ENCODE results near the gene SETBP1.

Gene SETBP1

DNA sequence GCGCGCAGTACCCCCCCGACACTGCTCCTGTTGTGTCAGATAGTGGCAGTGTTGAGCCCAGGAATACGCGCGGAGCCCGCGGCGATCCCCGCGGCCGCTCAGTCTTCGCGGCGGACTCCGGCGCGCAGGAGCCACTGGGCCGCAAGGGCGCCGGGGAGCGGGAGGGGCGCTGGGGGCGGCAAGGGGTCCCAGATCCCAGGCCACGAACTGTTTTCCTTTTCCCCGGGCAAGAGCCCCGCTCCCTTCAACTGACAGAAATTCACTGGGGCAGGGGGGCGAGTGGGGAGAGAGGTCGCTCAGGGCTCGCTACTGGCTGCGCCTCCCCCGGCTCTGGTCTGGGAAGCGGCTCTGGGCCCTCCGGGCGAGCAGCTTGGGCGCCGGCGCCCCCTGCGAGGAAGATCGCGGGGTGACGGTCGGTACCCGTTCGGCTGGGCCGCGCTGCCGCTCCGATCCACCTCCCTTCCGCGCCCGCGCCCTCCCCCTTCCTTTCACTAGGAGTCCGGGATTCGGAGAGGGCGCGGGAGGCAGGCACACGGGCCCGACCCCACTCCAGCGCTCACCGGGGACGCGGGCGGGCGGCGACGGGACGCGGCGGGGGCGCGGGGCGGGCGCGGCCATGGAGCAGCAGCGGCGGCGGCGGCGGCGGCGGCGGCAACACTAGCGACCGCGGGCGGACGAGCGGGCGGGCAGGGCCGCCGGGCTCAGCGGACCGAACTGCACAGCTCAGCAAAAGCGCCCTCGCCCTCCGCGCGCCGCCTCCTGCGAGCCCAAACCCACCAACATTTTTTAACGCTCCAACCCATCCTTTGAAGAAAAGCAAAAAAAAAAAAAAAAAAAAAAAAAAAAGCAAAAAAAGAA lies 1.4 kb upstream of the SETBP1 start:
- DNase-seq (ENCODE audit: low spot score): peak; percentile 95

DNA sequence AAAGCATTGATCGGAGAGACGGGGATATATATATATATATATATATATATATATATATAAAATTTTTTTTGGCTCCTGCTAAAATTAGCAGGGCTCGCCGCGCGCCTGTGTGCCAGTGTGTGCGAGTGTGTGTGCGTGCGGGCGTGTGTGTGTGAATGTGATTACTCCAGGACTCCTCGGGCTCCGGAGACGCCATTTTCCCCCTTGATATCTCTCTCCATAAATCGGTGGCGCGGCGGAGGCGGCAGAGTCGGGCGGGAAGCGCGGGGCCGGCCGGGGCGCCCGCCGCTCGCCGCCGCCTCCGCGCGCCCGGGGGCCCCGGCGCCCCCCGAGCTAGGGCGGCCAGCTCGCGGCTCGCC lies 795 bp upstream of the SETBP1 start:
- peak; percentile 81 for DNase-seq (ENCODE audit: low spot score)

DNA sequence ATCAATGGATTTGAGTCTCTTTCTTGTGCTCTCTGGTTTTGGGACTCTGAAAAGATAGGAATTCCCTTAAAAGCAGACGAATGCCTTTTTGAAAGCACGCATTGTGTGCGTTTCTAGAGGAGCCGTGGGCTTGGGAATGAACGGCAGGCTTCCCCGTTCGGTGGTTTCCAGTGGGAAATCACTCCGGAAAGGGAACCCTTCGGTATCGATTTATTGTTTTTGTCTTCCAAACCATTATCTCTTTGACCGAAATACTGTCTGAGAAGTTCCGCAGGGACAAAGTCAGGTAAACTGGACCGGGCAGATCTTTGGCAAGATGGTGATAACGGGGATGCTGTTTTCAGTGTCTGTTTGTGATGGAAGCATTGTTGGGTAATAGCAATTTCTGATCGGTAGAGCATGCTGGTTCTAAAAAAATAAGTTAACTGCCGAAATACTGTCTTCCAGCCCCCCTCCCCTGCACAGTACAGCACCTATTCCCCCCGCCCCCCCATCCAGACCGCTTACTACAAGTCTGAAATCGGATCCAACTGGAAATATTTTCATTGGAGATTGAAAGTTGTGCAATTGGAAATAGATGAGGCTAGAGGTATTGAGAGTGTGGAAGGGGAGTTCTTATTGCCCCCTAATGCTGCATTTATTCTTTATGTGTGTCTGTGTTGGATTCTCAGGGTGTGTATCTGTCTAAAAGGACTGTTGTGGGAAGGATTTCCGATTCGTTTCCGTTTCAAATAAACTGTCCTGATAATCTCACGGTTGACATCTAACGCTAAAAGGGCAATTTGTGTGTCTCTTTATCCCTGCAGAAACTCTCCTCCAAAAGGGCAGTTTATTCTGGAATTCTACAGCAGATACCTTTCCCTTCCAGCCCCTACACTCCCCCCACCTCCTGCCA lies 635 bp downstream of the SETBP1 start:
- no peak for DNase-seq (ENCODE audit: low spot score)

DNA sequence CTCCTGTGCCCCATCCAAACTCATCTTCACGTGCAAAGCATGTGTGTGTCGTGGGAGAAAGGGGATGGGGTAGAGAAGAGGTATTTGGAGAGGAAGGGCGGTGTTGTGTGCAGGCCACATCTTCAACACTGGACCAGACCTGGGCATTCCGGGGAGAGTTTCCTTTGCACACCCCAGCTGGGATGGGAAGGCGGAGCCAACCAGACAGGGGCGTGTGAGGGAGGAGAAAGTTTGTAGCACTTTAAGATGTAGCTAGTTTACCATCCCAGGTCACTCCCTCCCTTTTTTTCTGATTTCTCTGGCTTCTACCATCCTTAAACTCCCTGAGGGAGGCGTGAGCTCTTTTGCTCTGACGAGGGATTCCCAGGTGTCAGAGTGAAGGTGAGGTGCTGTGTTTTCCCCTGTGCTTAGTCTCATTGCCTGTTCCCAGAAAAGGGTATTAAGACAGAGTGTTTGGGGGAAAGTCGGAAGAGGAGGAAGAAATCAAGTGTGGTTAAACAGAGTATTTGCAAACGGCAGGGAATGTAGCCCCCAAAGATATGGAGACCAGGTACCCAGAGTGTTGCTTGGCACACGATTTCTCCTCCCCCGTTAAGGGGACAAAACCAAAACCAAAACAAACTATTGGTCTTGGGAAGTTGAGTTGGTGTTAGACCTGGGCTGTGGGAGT lies 1.6 kb downstream of the SETBP1 start:
- DNase-seq (ENCODE audit: low spot score): no peak

DNA sequence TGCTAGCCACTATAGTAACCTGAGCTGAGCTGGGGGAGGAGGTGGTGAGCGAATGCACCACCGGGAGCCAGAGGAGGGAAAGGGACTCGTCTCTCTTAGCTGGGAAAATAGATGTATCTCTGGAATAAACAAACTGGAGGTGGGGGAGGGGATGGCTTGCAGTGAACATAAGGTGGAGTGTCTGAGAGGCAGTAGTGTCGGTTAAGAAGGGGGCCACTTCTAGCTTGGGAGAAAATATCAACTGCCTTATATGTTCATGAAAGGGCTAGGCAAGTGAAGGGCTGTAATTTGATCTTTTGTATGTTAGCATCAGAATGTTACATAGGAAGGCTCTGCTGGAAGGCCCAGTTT lies 2.2 kb downstream of the SETBP1 start:
- DNase-seq (ENCODE audit: low spot score): no peak

DNA sequence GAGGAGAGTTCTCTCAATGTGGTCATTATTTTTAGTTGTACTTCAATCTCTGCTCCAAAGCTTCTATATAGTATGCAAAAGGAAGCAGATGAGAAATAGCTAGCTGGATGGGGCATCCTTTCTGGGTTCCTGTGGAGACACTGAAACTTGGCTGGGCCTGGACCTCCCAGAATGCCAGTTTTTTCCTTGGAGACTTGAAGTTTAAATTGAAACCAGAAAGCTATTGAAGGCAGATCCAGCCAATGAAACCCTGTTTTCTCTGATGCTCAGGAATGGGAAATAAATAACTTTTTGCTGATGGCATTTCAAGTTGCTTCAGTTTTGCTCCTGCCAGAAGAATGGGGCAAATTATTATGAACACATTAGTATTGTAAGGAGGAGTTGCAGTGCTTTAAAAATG lies 2.9 kb downstream of the SETBP1 start:
- no peak for DNase-seq (ENCODE audit: low spot score)

DNA sequence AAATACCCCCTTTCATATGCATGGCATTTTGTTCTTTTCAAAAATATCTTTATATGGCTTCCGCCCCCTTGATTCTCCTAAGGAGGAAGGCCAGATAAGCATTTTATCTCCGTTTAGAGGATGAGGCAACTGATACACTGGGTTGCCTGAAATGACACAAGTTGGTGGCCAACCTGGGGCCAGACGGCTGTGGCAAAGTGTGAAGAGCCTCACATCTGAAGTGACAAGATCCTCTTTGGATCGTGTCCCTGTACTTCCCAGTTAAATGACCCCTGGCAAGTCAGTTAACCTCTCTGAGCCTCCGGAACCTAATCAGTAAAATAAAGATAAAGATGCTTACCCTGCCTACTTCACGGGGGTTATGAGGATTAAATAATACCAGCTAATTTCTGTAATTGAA lies 4.6 kb downstream of the SETBP1 start:
- peak; percentile 64 for DNase-seq (ENCODE audit: low spot score)

DNA sequence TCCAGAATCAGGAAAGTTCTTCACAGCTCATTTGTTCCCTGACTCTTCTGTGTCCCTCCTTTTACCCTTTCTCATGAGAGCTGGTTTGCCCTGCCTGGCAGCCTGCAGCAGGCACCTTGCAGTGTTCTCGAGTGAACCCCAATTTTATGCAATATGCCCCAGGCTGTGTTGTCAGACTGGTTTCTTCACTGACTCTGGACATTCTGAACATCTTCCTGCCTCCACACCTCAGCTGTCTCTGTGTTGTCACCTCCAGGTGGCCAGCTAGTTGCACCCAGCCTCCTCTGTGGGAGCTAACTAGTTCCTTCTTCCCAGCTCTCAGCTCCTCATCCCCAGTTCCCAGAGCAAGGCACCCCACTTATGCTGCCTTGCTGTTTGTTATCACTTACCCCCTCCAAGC lies 5.5 kb downstream of the SETBP1 start:
- no peak for DNase-seq (ENCODE audit: low spot score)

DNA sequence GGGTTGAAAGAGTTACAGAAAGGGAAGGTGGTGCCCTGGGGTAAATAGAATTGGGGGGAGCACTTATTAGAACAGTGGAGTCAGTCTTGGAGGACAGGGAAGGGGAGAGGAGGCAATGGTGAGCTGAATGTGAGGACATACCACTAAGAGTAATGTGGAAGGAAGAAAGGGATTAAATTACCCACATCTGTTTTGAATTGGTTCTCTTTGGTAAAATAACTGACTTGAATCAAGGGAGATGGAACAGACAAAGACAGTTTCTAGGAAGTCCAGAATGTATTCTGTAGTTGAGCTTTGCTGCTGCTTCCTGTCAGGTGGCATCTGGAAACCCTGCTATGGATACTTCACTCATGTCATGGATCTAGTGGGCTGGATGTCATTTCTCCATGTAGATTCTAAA lies 6.7 kb downstream of the SETBP1 start:
- no peak for DNase-seq (ENCODE audit: low spot score)

DNA sequence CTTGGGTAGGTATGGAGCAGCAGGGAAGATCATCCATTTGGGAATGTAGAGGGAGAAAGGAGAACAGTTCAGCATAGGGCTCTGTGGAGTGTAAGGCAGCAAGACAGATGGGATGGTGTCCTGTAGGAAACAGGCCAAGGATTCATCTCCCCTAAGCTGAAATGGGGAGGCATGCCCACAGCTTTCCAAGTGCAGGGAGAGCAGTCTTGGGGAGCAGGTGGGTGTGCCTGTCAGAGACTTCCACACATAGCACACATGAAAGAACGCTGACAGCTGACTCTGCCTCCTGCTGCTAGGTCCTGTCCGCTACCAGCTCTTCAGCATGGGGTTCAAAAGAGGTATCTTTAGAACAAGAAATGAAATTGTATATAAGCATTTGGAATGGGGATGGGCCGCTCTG lies 9.0 kb downstream of the SETBP1 start:
- DNase-seq (ENCODE audit: low spot score): no peak

DNA sequence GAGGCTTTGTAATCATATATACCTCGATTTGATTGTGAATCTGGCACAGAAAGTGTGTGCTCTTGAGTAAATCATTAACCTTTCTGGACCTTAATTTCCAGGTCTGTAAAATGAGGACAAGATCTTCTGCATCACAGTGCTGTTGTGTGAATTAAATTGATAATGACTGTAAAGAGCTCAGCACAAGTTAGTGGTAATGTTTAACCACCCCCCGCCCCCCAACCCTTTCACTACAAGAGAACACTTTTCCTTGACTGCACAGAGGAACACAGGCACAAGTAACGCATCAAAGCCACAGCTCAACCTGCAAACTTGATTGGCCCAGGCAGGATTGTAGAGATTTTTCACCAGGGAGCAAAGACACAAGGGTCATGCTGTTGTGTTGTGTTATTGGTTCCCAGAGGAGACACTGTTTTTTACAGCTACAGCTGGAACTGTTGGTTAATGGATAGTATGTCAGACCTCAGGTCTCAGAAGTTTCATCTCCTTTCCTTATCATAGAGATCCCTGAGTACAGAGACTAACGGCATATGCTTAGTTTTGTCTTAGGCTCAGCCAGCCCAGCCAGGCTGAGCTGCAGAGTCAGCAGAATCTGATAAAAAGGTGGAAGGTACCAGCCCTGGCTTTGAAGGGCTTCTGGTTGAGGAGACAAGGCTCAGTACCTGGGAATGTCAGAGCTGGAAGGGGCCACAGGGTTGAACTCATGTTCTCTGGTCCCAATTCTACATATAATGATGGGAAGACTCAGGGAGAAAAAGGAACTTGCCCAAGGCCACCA lies 10.6 kb downstream of the SETBP1 start:
- DNase-seq (ENCODE audit: low spot score): no peak

DNA sequence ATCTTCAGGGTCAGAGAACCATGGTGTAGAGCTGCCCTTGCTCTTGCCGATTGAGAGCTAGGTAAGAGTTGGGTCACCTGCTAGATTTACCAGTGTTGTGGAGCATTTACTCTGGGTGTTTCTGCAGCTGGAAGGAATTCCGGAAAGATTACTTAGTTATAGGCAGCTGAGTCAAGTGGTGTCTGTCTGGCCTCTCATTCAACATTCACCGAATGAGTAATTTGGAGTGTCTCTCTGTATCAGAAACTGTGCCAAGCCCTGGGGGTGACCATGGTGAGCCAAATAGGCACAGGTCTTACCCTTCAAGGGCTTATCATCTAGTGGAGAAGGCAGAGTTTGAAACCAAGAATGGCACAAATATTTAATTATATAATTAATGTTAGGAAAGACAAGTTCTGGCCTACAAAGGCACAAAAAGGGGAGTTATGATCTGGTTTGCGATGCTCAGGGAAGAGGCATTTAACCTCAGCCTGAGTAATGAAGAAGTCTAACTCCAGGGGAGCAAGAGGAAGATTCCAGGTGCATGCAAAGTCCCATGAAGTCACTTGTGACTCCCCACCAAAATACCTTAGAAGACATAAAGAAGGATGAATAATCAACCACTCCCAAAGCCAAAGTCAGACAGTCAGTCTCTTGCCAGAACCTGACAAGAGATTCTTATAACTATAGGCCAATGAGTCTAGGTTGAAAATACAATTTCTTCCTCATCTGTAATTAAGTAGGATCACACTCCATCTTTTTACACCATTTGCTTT lies 12.5 kb downstream of the SETBP1 start:
- DNase-seq (ENCODE audit: low spot score): no peak

DNA sequence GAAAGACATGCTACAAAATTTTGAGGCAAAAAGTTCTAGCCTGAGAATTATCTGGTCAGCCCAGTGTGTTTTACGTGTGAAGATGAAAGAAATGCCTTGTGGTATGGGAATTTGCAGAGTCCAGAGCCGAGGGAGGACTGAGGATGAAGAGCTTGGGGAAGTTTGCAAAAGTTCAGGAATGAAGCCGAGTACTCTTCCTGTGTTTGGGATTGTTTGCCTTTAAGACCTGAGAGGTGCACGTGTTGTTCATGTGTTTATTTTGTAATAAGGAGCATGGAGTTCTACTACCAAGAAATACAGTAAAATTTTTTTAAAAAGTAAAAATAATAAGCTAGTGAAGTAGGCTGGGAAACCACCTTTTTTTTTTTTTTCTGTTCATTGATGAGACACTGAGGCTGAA lies 14.8 kb downstream of the SETBP1 start:
- DNase-seq (ENCODE audit: low spot score): no peak

DNA sequence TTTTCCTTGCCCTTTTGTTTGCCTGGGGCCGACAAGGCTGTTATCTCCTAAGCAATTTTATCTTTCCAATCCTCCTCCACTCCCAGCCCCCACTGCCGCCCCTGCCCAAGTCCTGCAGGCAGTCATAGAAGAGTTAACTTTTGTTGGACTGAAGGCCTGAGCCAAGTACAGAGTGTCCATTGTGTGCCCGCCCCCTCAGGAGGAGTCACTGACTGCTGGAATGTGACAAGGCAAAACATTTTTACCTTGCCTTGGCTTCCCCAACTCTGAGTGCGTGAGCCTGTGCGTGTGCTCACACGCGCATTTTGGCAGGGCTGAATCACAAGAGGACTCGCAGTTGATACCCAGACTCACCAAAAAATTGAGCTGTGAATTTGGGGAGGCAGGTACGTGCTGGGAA lies 16.2 kb downstream of the SETBP1 start:
- no peak for DNase-seq (ENCODE audit: low spot score)

DNA sequence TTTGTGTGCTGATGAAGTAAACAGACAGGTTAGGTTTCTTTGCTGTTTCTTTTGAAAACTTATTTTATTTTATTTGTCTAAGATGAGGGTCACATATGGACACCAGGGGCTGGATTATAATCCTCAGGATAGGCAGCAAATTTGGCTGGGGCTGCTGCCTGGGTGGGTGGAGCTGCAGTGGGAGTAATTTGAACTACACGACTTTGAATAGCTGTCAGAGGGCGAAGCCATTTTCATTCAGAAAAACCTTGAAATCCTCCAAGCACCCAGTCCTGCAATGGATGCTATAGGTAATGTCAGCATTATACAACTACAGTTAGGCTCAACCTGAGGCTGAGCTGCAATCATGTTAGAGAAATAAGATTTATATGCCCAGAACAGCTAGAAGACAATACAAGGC lies 16.6 kb downstream of the SETBP1 start:
- DNase-seq (ENCODE audit: low spot score): no peak

DNA sequence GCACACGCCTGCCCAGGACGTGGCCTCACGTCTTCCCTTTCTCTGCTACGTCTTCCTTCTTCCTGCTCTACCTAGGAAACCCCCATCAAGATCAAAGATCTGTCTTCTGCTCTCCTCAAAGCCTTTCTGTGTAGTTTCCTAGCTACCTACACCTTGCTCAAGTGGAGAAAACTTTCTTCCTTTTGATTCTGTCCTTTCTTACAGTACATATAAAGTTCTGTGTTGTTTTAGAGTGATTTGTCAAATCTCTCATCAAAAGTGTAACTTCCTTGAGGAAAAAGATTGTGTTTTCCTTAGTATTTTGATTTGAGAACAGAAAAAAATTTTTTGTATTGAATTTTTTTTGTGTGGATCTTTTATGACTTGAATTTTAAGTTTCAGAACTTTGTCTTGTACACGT lies 17.8 kb downstream of the SETBP1 start:
- DNase-seq (ENCODE audit: low spot score): no peak

DNA sequence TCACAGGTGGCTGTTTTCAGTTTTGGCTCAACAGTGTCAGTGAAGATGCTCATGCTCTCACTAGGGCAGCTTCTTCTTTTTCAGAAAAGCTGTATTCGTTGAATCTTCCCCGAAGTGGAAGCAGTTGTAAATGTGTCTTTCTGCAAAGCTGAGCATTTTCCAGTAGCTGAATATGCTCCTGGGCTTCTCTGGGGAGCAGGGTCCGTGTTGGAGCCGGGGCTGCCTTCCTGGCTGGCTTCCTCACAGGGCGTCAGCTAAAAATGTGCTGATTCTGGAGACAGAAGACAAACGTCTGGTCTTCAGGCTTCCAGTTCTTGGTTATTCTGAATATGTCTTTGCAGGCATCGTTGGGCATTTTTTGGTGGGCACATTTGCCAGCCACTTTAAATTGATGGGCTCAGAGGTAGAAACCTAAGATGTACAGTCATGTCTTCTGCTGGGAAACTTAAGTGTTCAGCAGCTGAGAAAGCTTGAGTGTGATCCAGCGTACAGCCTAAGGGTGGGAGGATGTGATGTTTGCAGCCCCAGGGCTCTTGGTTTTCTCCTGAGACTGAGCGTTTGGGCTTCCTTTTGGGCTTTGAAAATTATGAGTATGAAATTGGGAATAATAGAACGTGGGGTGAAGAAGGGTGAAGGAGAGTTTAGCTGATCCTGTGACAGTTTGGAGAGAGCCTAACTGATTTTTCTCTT lies 19.0 kb downstream of the SETBP1 start:
- DNase-seq (ENCODE audit: low spot score): no peak

DNA sequence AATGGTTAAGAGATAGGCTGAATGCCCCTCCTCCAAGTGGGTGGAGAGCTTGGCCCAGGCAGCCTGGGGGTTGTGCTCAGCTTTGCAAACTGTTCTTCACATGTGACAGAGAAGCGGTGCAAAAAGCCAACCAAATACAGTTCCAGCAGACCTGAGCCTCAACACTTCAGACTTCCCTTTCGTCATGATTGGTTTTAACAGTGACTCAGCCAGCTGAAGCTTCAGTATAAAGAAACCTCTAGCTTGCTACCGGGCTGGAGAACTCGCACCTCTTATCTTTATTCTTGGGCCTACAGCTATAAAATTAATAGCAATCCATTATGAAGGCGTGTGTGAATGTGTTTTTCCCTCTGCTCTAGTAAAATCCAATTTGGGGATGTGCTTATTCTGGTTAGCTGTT lies 20.0 kb downstream of the SETBP1 start:
- no peak for DNase-seq (ENCODE audit: low spot score)

DNA sequence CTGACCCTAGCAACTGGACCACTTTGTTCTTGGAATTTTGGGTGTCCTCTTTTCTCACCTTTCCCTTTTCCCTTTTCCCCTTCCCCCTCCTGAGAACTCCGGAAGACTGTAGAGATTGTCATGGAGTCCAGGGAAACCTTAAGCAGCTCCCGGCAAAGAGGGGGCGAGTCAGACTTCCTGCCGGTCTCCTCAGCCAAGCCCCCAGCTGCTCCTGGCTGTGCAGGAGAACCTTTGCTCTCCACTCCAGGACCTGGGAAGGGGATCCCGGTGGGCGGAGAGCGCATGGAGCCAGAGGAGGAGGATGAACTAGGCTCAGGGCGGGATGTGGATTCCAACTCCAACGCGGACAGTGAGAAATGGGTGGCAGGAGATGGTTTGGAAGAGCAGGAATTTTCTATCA lies 20.5 kb downstream of the SETBP1 start:
- DNase-seq (ENCODE audit: low spot score): no peak

DNA sequence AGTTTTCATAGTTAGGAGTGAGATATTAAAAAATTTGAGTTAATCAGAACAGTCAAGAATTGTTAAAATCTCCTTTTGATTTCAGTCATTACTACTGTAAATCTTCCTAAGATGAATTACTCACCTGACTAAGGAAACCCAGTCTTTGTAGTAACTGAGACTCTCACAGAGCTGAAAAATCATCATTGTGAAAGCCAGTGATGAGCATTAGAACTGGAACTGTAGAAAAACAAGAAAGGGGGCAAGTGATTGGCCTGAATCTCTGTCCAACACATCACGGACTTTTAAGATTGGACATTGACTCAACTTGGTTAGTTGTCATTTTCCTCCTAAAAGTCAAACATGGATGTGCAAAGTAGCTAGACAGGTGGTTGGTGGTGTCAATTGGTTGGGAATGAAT lies 21.9 kb downstream of the SETBP1 start:
- DNase-seq (ENCODE audit: low spot score): no peak
